PFSK-1 (cell line): ENCODE measurements around the gene HNRNPA3.

Source experiments
- POLR2AphosphoS5 ChIP-seq: IDR thresholded peaks from 2 replicates; pipeline ENCODE4 v1.6.1; 2012; ENCODE audit warnings: low read depth, mild to moderate bottlenecking, control low read depth, low read length, moderate library complexity
- SIN3A ChIP-seq: IDR thresholded peaks from 2 replicates; pipeline ENCODE4 v1.6.1; 2012; ENCODE audit warnings: mild to moderate bottlenecking, low read length, moderate library complexity, borderline replicate concordance; ENCODE audit not compliant: insufficient read depth

DNA sequence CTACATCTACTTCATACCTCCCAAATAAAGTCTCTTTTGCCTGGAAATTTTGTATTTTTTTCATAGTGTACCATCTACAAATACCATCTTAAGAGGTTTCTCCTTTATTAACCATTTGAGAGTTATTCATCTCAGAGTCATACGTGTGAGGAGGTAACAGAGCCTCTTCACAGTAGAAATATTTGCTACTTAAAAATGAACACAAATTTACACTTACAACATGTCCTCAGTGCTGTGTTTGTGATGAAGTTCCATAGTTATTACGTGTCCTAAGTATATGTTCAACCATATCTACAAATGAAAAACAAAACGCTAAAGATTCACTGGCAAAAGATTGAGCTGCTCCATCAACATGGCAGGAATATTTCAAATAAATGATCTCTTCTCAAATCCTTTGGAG, 48.5 kb upstream of the HNRNPA3 start:
- no peak for TF ChIP-seq POLR2AphosphoS5
- no peak for TF ChIP-seq SIN3A
